Thoracic aorta (tissue), 2 donors: ENCODE data around the gene NPIPB12. TPM values are rescaled to one million over a fixed set of nuclear protein-coding genes. Genes with fewer than 3 reads are reported as not detected.
"Not testable (repeated sequence)": the region's sequence is repeated elsewhere in the genome, so short reads cannot be mapped to it uniquely, and the experiment has no call there.

Source experiments
- ATAC-seq: fragments of 150-250 bp; one replicate; pipeline ENCODE4 v1.8.0; 2017; ENCODE audit warnings: low read depth; ENCODE audit not compliant: insufficient number of reproducible peaks, low FRiP score
- DNase-seq: peaks from one replicate; pipeline ENCODE4 v3.0.0-alpha.2; 2020; ENCODE audit warnings: low spot score
- H3K27ac ChIP-seq, 2 donors: fragments of 200-600 bp; sonication (generic); 1 replicate in 1 of 2; 2 replicates in 1 of 2; pipeline ENCODE4 v1.5.1; 2016; ENCODE audit warnings: mild to moderate bottlenecking in 2 of 2, moderate library complexity in 2 of 2
- H3K27me3 ChIP-seq: fragments of 200-600 bp; sonication (generic); replicated peaks from 2 replicates; pipeline ENCODE4 v1.6.0; 2016; ENCODE audit warnings: mild to moderate bottlenecking; ENCODE audit not compliant: insufficient read depth
- H3K36me3 ChIP-seq: fragments of 200-600 bp; sonication (generic); one replicate; pipeline ENCODE4 v1.5.1; 2016
- H3K4me1 ChIP-seq, 2 donors: fragments of 200-600 bp; sonication (generic); 1 replicate in 1 of 2; 2 replicates in 1 of 2; pipeline versions ENCODE4 v1.5.1 to v1.6.0; 2016; ENCODE audit warnings: low read depth in 2 of 2, mild to moderate bottlenecking in 1 of 2; ENCODE audit not compliant: control insufficient read depth in 1 of 2
- H3K4me3 ChIP-seq: fragments of 200-600 bp; sonication (generic); 2 replicates; pipeline ENCODE4 v1.5.1; 2016; ENCODE audit warnings: mild to moderate bottlenecking
- H3K9me3 ChIP-seq: fragments of 200-600 bp; sonication (generic); 2 replicates; pipeline ENCODE4 v1.5.1; 2016
- total RNA-seq, 2 donors: library from RNA; depleted of rRNA; stranded (reverse); fragments of >200 nt; gene quantifications; one replicate each; pipeline versions ENCODE4 v1.1.0 to v1.2.3, GENCODE V29; 2016

The NPIPB12 gene
- total RNA-seq, 2 donors from 2014 or later = 23.6 to 162 TPM

DNA sequence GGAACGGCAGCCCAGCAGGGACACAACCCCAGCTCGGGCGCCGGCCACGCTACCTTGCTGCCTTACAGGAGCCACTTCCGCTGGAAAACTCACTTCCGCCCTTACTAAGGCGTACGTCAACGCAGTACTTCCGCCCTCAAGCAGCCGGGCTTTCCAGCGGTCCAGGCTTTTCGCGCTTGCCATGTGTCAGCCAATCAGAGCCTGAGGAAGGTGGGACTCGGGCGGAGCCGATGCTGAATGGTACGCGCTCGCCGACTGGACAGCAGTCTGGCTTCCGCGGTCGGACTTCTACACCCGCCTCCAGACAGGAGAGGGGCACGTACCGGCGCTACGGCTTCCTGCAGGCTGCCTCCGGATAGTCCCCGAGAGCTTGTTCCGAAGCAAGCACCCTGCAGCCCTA lies 51.9 kb downstream of the NPIPB12 start, which contains the start of the genes BOLA2 and SLX1B:
TSS of gene BOLA2 (minus strand) at position 83 of the 400 bp plus-strand sequence. CDS start 98 bp downstream, outside the sequence.
TSS of gene SLX1B (plus strand) at position 265 of the 400 bp plus-strand sequence.
- not testable (repeated sequence) for H3K4me1 ChIP-seq, H3K4me3 ChIP-seq, DNase-seq, H3K9me3 ChIP-seq, H3K27ac ChIP-seq, H3K27me3 ChIP-seq, H3K36me3 ChIP-seq
- ATAC-seq = peak; percentile 97

DNA sequence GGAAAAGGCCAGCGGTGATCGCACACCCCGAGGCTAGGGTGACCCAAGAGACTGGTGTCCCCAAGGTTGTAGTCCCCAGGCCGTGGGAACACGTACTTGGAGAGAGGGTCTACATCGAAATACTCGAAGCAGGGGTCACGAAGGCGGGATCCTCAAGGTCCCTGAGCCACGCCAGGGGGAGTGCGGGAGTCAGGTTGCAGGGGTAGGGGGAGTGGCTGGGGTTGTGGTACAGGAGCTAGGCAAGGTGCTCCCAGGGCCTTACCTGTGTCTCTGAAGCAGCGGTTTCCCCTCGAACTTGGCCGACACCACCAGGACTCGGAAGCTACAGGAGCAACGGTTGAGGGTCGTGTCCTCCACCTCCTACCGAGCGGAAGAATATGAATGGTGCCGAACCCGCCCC lies 52.5 kb downstream of the NPIPB12 start:
- DNase-seq, H3K4me1 ChIP-seq, H3K27me3 ChIP-seq, H3K36me3 ChIP-seq, H3K9me3 ChIP-seq, H3K27ac ChIP-seq, H3K4me3 ChIP-seq: not testable (repeated sequence)
- peak; percentile 14 for ATAC-seq

Other genes starting within 250 kb of the NPIPB12 start
- gene NPIPB11, start 99.7 kb downstream of the NPIPB12 start, total RNA-seq = 10 to 100 TPM in 1 of 2 donors, under 1 TPM in 1; 0.68 to 12.7 TPM
- gene BOLA2, start 52.1 kb downstream of the NPIPB12 start, total RNA-seq = 10 to 100 TPM in 1 of 2 donors, 1 to 10 TPM in 1; 8.7 to 18.2 TPM
- 10 to 100 TPM in 1 of 2 donors, 1 to 10 TPM in 1; 3.9 to 15.0 TPM for gene SLX1B, start 51.9 kb downstream of the NPIPB12 start, total RNA-seq
- 1 to 10 TPM in 1 of 2 donors, not detected in 1; 4.5 TPM for gene SULT1A4, start 46.5 kb downstream of the NPIPB12 start, total RNA-seq
- 10 to 100 TPM in 1 of 2 donors, 1 to 10 TPM in 1; 1.1 to 10.2 TPM for gene SPN, start 156.8 kb upstream of the NPIPB12 start, total RNA-seq
- gene QPRT, start 172.8 kb upstream of the NPIPB12 start, total RNA-seq = 1 to 10 TPM in 1 of 2 donors, under 1 TPM in 1; 0.95 to 1.3 TPM
- gene C16orf54, start 239.6 kb upstream of the NPIPB12 start, total RNA-seq = 1 to 10 TPM; 2.8 to 3.4 TPM